ENCODE results near the gene FAM81A.
"Not testable (repeated sequence)": the region's sequence is repeated elsewhere in the genome, so short reads cannot be mapped to it uniquely, and the experiment has no call there.

The FAM81A gene

DNA sequence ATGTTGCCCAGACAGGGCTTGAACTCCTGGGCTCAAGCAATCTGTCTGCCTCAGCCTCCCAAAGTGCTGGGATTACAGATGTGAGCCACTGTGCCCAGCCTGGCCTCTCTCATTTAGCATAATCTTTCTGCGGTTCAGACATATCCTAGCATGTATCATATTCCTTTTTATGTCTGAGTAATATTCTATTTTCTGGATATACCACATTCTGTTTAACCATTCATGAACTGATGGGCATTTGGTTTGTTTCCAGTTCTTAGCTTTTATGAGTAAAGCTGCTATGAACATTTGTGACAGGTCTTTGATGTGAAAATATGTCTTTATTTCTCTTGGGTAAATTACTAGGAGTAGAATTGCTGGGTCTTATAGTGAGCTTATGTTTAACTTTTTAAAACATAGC lies 23.5 kb downstream of the FAM81A start:
- TF ChIP-seq, protein P1, sequence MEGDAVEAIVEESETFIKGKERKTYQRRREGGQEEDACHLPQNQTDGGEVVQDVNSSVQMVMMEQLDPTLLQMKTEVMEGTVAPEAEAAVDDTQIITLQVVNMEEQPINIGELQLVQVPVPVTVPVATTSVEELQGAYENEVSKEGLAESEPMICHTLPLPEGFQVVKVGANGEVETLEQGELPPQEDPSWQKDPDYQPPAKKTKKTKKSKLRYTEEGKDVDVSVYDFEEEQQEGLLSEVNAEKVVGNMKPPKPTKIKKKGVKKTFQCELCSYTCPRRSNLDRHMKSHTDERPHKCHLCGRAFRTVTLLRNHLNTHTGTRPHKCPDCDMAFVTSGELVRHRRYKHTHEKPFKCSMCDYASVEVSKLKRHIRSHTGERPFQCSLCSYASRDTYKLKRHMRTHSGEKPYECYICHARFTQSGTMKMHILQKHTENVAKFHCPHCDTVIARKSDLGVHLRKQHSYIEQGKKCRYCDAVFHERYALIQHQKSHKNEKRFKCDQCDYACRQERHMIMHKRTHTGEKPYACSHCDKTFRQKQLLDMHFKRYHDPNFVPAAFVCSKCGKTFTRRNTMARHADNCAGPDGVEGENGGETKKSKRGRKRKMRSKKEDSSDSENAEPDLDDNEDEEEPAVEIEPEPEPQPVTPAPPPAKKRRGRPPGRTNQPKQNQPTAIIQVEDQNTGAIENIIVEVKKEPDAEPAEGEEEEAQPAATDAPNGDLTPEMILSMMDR (IDR thresholded peaks at IDR 0.05; ENCODE audit: borderline replicate concordance, control extremely low read depth, extremely low read depth, insufficient read depth, missing control alignments), result no peak
- in situ Hi-C loops (cut with MboI; ENCODE audit: low sequenced_read_pairs, unreplicated experiment), result no loop called here
- no peak for DNase-seq (ENCODE audit: low spot score)

DNA sequence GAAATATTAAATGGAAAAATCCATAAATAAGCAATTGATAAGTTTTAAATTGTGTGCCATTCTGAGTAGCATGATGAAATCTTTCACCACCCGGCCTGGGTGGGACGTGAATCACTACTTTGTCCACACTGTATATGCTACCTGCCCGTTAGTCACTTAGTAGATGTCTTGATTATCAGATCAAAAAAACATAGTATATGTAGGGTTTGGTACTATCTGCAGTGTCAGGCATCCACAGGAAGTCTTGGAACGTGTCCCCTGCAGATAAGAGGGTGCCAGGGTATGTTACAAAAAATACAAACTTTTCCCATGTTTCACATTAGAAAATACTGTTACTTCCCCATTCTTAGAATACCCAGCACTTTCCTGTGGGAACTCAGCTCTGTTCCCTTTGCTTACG lies 35.2 kb downstream of the FAM81A start:
- in situ Hi-C loops (cut with MboI; ENCODE audit: low sequenced_read_pairs, unreplicated experiment), result no loop called here
- TF ChIP-seq, protein P1 (IDR thresholded peaks at IDR 0.05; ENCODE audit: borderline replicate concordance, control extremely low read depth, extremely low read depth, insufficient read depth, missing control alignments), result no peak

GRCh38 chr15:59475161-59475560 lies 37.2 kb downstream of the FAM81A start:
- in situ Hi-C loops (cut with MboI; ENCODE audit: low sequenced_read_pairs, unreplicated experiment), result loop anchor here (25.0 kb wide), 1 partner anchor 313 kb away; no protein-coding TSS in a partner anchor
- DNase-seq (ENCODE audit: low spot score), result not testable (repeated sequence)

More for the DNA sequence above, 35.2 kb downstream of the FAM81A start:
- no peak for DNase-seq (ENCODE audit: low spot score)

GRCh38 chr15:59484399-59484798 lies 46.4 kb downstream of the FAM81A start:
- no peak for DNase-seq (ENCODE audit: low spot score)
- TF ChIP-seq, protein P1 (IDR thresholded peaks at IDR 0.05; ENCODE audit: borderline replicate concordance, control extremely low read depth, extremely low read depth, insufficient read depth, missing control alignments), result no peak
- in situ Hi-C loops (cut with MboI; ENCODE audit: low sequenced_read_pairs, unreplicated experiment), result loop anchor here (25.0 kb wide), 1 partner anchor 322 kb away; no protein-coding TSS in a partner anchor

GRCh38 chr15:59485036-59485435 lies 47.0 kb downstream of the FAM81A start:
- in situ Hi-C loops (cut with MboI; ENCODE audit: low sequenced_read_pairs, unreplicated experiment), result loop anchor here (25.0 kb wide), 1 partner anchor 323 kb away; no protein-coding TSS in a partner anchor
- no peak for DNase-seq (ENCODE audit: low spot score)
- TF ChIP-seq, protein P1 (IDR thresholded peaks at IDR 0.05; ENCODE audit: borderline replicate concordance, control extremely low read depth, extremely low read depth, insufficient read depth, missing control alignments), result no peak

- not testable (repeated sequence) for DNase-seq (ENCODE audit: low spot score)
- in situ Hi-C loops (cut with MboI; ENCODE audit: low sequenced_read_pairs, unreplicated experiment), result loop anchor here (25.0 kb wide), 1 partner anchor 327 kb away; no protein-coding TSS in a partner anchor
These were observed 51.5 kb downstream of the FAM81A start for GRCh38 chr15:59489485-59489884.

DNA sequence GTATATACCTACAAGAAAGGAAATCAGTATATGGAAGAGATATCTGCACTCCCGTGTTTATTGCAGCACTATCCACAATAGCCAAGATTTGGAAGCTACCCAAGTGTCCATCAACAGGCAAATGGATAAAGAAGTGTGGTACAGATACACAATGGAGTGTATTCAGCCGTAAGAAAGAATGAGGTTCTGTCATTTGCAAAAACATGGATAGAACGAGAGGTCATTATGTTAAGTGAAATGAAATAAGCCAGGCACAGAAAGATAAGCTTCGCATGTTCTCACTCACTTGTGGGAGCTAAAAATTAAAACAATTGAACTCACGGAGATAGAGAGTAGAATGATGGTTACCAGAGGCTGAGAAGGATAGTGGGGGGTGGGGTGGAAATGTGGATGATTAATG lies 53.1 kb downstream of the FAM81A start:
- TF ChIP-seq, protein P1 (IDR thresholded peaks at IDR 0.05; ENCODE audit: borderline replicate concordance, control extremely low read depth, extremely low read depth, insufficient read depth, missing control alignments), result no peak
- DNase-seq (ENCODE audit: low spot score), result no peak
- in situ Hi-C loops (cut with MboI; ENCODE audit: low sequenced_read_pairs, unreplicated experiment), result loop anchor here (10.0 to 25.0 kb wide), 2 partner anchors 329 to 516 kb away; no protein-coding TSS in a partner anchor
